ENCODE measurements around the gene DMWD.
"Not testable (repeated sequence)": the region's sequence is repeated elsewhere in the genome, so short reads cannot be mapped to it uniquely, and the experiment has no call there.

The DMWD gene

DNA sequence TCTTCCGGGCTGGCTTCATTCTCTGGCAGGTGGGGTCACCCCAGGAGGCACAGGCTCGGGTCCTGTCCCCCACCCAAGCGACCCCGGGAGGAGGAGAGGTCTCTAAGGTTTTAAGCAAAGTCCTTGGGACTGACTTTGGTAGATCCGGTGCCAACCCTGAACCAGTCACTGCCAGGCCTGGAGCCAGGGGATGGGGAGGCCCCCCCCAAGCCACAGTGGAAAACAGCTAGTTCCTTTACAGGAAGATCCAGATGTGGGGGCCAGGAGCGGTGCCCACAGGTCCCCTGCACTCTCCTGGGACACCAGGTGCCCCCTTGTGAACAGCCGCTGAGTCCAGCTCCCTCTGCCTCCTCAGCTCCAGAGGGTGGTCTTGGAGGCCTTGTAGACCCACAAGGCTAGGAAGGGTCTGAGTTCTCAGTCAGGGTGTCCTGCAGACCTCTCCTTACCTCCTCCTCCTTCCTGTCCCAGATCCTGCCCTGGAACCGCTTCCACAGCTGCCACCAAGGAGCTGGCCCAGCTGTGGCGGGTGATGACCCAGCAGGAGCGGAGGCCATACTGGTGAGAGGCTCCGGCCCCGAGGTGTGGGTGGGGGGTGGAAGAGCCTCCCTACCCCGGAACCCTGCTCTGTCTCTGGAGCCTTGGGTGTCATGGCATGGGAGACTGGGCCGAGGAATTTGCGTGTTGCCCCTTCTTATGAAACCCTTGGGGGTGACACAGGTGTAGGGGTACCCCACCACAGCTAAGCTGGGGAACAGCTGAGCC, 29.6 kb downstream of the DMWD start:
- no peak for DNase-seq (ENCODE audit: low read depth)
- TF ChIP-seq, protein P1, sequence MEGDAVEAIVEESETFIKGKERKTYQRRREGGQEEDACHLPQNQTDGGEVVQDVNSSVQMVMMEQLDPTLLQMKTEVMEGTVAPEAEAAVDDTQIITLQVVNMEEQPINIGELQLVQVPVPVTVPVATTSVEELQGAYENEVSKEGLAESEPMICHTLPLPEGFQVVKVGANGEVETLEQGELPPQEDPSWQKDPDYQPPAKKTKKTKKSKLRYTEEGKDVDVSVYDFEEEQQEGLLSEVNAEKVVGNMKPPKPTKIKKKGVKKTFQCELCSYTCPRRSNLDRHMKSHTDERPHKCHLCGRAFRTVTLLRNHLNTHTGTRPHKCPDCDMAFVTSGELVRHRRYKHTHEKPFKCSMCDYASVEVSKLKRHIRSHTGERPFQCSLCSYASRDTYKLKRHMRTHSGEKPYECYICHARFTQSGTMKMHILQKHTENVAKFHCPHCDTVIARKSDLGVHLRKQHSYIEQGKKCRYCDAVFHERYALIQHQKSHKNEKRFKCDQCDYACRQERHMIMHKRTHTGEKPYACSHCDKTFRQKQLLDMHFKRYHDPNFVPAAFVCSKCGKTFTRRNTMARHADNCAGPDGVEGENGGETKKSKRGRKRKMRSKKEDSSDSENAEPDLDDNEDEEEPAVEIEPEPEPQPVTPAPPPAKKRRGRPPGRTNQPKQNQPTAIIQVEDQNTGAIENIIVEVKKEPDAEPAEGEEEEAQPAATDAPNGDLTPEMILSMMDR (IDR thresholded peaks at IDR 0.05; ENCODE audit: low read depth, low read length, missing control alignments): no peak
- no peak overlapping the region for H3K4me3 ChIP-seq (ENCODE audit: low read depth, low read length)

DNA sequence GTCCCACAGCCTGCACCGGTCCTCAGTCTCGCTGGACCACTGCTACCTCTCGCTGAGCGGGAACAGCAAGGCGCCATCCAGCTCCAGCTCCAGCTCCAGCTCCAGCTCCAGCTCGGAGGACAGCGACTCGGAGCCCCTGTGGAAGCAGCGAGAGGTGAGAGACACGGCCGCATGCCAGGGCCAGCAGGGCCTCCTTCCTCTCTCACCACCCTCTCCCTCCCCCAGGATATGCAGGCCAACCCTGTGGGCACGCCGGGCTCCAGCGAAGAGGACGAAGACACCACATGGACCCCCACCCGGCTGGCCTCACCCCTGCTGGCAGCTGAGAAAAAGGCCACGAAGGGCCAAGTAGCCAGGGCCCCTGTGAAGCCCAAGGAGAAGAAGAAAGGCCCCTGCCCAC, 30.9 kb downstream of the DMWD start:
- H3K4me3 ChIP-seq (ENCODE audit: low read depth, low read length): no peak overlapping the region
- TF ChIP-seq, protein P1 (IDR thresholded peaks at IDR 0.05; ENCODE audit: low read depth, low read length, missing control alignments): no peak
- DNase-seq (ENCODE audit: low read depth): no peak

DNA sequence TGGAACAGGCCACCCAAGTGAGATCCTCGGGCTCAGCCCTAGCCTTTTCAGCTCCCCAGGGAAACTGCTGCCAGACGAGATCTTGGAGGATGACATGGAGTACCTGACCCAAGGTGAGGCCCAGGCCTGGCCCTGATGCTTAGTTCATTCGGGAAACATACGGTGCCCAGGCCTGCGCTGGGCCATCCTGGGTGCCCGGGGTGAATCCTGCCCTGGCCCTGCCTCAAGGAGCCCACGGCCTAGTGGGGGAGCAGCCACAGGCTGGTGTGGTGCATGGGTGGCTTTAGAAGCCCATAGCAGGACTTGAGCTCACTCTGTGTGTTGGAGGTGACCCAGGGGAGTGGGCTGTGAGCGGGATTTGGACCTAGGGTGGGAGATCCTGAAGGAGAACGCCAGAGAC, 33.7 kb downstream of the DMWD start:
- TF ChIP-seq, protein P1 (IDR thresholded peaks at IDR 0.05; ENCODE audit: low read depth, low read length, missing control alignments): no peak
- no peak for DNase-seq (ENCODE audit: low read depth)
- no peak overlapping the region for H3K4me3 ChIP-seq (ENCODE audit: low read depth, low read length)

DNA sequence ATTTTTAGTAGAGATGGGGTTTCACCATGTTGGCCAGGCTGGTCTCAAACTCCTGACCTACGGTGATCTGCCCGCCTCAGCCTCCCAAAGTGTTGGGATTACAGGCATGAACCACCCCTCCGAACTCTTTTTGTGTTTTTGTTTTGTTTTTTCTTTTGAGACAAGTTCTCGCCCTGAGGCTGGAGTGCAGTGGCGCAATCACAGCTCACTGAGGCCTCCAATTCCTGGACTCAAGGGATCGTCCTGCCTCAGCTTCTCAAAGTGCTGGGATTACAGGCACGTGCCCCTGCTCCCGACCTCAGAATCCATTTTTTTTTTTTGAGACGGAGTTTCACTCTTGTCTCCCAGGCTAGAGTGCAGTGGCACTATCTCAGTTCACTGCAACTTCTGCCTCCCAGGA, 35.0 kb downstream of the DMWD start:
- no peak overlapping the region for H3K4me3 ChIP-seq (ENCODE audit: low read depth, low read length)
- TF ChIP-seq, protein P1 (IDR thresholded peaks at IDR 0.05; ENCODE audit: low read depth, low read length, missing control alignments): no peak
- DNase-seq (ENCODE audit: low read depth): no peak

DNA sequence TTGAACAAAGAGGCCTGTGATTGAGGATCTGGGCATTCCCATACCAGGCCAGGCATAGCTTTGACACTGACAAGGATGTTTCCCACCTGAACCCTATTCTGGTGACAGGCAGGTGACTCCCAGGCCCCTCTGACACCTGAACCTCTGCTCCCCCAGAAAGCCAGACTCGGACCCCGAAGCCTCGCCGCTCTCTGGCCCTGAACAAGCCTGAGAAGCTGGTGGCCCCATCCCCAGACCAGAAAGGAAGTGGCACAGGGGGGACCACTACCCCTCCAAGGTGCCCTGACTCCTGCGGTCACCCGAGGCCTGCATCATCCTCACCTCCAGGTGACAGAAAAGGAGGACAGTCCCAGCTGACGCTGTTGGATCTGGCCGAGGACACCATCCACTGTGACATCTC, 38.3 kb downstream of the DMWD start:
- no peak overlapping the region for H3K4me3 ChIP-seq (ENCODE audit: low read depth, low read length)
- TF ChIP-seq, protein P1 (IDR thresholded peaks at IDR 0.05; ENCODE audit: low read depth, low read length, missing control alignments): no peak
- DNase-seq (ENCODE audit: low read depth): no peak

DNA sequence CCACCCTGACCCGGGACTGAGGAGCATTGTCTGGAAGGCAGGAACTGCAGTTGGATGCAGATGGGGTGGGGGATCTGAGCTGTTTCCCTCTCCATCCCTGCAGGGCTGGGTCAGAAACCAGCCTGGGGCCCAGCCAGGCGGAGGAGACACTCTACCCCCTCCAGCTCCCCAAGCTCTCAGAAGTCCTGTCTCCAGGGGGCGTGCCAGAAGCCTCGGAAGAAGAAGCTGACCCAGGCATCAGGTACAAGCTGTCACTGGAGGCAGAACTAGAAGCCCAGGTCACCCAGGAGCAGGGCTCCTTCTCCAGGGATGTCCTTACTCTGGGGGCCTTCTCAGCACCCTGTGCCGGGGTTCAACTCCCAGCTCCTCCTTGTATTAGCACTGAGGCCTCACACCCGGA, 39.1 kb downstream of the DMWD start:
- no peak for DNase-seq (ENCODE audit: low read depth)
- no peak overlapping the region for H3K4me3 ChIP-seq (ENCODE audit: low read depth, low read length)
- TF ChIP-seq, protein P1 (IDR thresholded peaks at IDR 0.05; ENCODE audit: low read depth, low read length, missing control alignments): peak; percentile 15

DNA sequence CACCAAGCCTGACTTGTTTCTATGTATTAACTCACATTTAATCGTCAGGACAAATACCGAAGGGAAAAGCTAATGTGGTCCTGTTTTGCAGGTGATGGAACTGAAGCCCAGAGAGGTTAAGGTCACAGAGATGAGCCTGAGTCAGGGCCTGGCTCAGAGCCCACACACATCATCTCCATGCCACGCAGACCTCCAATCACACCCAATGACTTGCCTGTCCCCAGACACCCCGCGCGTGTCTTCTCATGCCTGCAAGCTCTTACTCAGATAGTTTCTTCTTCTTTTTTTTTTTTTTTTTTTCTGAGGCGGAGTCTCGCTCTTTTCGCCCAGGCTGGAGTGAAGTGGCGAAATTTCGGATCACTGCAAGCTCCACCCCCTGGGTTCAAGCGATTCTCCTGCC, 40.0 kb downstream of the DMWD start:
- H3K4me3 ChIP-seq (ENCODE audit: low read depth, low read length): no peak overlapping the region
- DNase-seq (ENCODE audit: low read depth): no peak
- TF ChIP-seq, protein P1 (IDR thresholded peaks at IDR 0.05; ENCODE audit: low read depth, low read length, missing control alignments): no peak

DNA sequence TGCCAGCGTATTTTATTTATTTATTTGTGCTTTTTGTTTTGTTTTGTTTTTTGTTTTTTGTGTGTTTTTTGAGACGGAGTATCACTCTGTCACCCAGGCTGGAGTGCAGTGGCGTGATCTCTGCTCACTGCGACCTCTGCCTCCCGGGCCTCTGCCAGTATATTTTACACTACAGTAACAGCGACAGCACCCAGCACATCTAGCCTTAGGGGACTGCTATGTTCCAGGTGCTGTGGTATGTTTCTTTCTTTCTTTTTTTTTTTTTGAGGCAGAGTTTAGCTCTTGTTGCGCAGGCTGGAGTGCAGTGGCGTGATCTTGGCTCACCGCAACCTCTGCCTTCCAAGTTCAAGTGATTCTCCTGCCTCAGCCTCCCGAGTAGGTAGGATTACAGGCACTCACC, 41.2 kb downstream of the DMWD start:
- DNase-seq (ENCODE audit: low read depth); H3K4me3 ChIP-seq (ENCODE audit: low read depth, low read length): not testable (repeated sequence)
